HepG2 (cell line): ENCODE measurements around the gene PUS7. TPM values are rescaled to one million over a fixed set of nuclear protein-coding genes. Genes with fewer than 3 reads are reported as not detected.

ENCODE experiments used
- BORCS8-MEF2B ChIP-seq: sonication (generic); formaldehyde crosslinking; IDR thresholded peaks from 2 replicates; pipeline ENCODE4 v1.8.0; 2022; ENCODE audit warnings: mild to moderate bottlenecking, missing genetic modification reagents
- CENPT ChIP-seq: sonication (generic); formaldehyde crosslinking; IDR thresholded peaks from 2 replicates; pipeline ENCODE4 v1.8.0; 2022; ENCODE audit warnings: low read depth, mild to moderate bottlenecking, moderate library complexity, missing genetic modification reagents
- GABPB1 ChIP-seq: IDR thresholded peaks from 2 replicates; pipeline ENCODE4 v1.6.1; 2016; ENCODE audit warnings: mild to moderate bottlenecking, missing genetic modification reagents, moderate library complexity, missing compliant biosample characterization
- JUNB ChIP-seq: sonication (generic); formaldehyde crosslinking; IDR thresholded peaks from 2 replicates; pipeline ENCODE4 v1.8.0; 2022; ENCODE audit warnings: missing genetic modification reagents, mild to moderate bottlenecking, borderline replicate concordance
- KDM5B ChIP-seq: sonication (generic); formaldehyde crosslinking; IDR thresholded peaks from 2 replicates; pipeline ENCODE4 v1.4.0; 2020; ENCODE audit warnings: missing genetic modification reagents, mild to moderate bottlenecking, borderline replicate concordance
- REL ChIP-seq: sonication (generic); formaldehyde crosslinking; conservative IDR thresholded peaks from 2 replicates; pipeline ENCODE4 v1.8.0; 2022; ENCODE audit warnings: mild to moderate bottlenecking, missing genetic modification reagents, moderate library complexity
- RORA ChIP-seq: sonication (generic); formaldehyde crosslinking; IDR thresholded peaks from 2 replicates; pipeline ENCODE4 v1.5.0; 2020; ENCODE audit warnings: mild to moderate bottlenecking, missing genetic modification reagents, moderate library complexity
- RXRA ChIP-seq: sonication (generic); formaldehyde crosslinking; IDR thresholded peaks from 2 replicates; pipeline ENCODE4 v1.5.1; 2020; ENCODE audit warnings: missing genetic modification reagents
- SIN3B ChIP-seq: fragments of 150-350 bp; IDR thresholded peaks from 2 replicates; pipeline ENCODE4 v1.6.1; 2014; ENCODE audit warnings: low read length
- SPEN ChIP-seq: sonication (generic); formaldehyde crosslinking; IDR thresholded peaks from 2 replicates; pipeline ENCODE4 v1.5.1; 2020; ENCODE audit warnings: low read depth, mild to moderate bottlenecking, missing genetic modification reagents
- TBP ChIP-seq: sonication (generic); formaldehyde crosslinking; IDR thresholded peaks from 2 replicates; pipeline ENCODE4 v1.5.0; 2020; ENCODE audit warnings: missing genetic modification reagents
- TMF1 ChIP-seq: sonication (generic); formaldehyde crosslinking; IDR thresholded peaks from 2 replicates; pipeline ENCODE4 v1.8.1; 2022; ENCODE audit warnings: low read depth, missing genetic modification reagents
- ZBTB21 ChIP-seq: sonication (generic); formaldehyde crosslinking; IDR thresholded peaks from 2 replicates; pipeline ENCODE4 v1.4.0; 2020; ENCODE audit warnings: missing genetic modification reagents
- ZNF10 ChIP-seq: sonication (generic); formaldehyde crosslinking; IDR thresholded peaks from 2 replicates; pipeline ENCODE4 v1.4.0; 2020; ENCODE audit warnings: mild to moderate bottlenecking, low read depth, missing genetic modification reagents, borderline replicate concordance
- ZNF20 ChIP-seq: sonication (generic); formaldehyde crosslinking; IDR thresholded peaks from 2 replicates; pipeline ENCODE4 v1.4.0; 2020; ENCODE audit warnings: mild to moderate bottlenecking, moderate library complexity, missing genetic modification reagents
- ZNF652 ChIP-seq: IDR thresholded peaks from 2 replicates; pipeline ENCODE4 v1.6.1; 2016; ENCODE audit warnings: low read depth, borderline replicate concordance
- polyA plus RNA-seq, 8 experiments: library from polyadenylated mRNA; depleted of rRNA in 3 of 8; stranded (reverse) in 7 of 8; unstranded in 1 of 8; fragments of >200 nt; fragmentation: Illumina TruSeq in 4 of 8; extraction: Trizol in 4 of 8; gene quantifications; 2 replicates each; pipeline versions ENCODE4 v1.2.1 to v1.2.3, GENCODE V29; 2011 to 2016; ENCODE audit warnings: low read depth in 4 of 8, missing spikeins in 1 of 8, mixed read lengths in 1 of 8; ENCODE audit not compliant: insufficient read depth in 1 of 8
- total RNA-seq, 5 experiments: library from RNA; depleted of rRNA; stranded (reverse); fragments of >200 nt; fragmentation: Illumina TruSeq; extraction: Trizol; gene quantifications; 2 replicates each; pipeline ENCODE4 v1.2.3, GENCODE V29; 2016; ENCODE audit warnings: low read depth in 1 of 5
- TF ChIP-seq, protein P1 (sequence below): sonication (generic); formaldehyde crosslinking; IDR thresholded peaks from one replicate; pipeline ENCODE4 v1.5.1; 2020; ENCODE audit warnings: mild to moderate bottlenecking, missing genetic modification reagents; ENCODE audit errors: not compliant biosample characterization
- TF ChIP-seq, protein P2 (sequence below): sonication (generic); formaldehyde crosslinking; IDR thresholded peaks from 2 replicates; pipeline ENCODE4 v1.8.0; 2022; ENCODE audit warnings: mild to moderate bottlenecking, missing genetic modification reagents

PUS7 gene
- total and polyA plus RNA-seq, 2 of the 13 experiments (the other 11 are each of a cell fraction or from before 2014, with no cell fraction given): 14.4 to 41.2 TPM

DNA sequence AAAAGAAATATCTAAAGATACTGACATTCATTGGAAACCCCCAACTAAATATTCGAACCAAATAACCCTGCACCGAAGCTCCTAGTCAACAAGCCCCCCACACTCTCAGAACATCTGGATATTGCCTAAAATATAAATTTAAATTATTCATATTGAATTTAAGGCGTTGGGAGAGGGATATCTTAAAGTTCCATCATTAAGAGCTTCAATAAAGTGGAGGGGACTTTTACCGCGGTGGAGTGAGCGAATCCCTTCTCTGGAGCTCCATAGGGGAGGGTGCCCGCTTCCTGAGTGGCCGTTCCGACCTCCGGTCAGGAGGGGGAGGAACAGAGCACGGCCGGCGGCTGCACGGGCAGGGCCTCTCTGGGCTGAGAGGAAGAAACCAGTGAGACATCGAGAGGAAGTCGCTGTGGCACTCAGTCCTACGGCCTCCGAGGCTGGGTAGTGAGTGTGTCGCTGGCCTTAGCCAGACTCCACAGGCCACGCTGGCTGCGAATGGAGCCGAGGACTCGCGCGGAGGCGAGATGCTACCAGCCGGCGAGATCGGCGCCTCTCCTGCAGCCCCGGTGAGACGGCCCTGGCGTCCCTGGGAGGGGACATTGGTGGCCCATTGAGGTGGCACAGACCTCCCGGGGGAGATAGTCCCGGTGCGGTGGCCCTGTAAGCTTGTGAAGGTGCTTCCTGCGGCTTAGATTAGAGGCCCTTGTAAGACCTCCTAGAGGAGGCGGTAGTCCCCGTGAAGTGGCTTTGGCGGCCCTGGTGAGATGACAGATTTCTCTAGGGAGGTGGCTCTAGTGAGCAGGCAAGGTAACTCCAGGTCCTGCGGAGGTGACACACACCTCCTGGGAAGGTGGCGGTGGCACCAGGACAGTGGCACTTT, 10.0 kb upstream of the PUS7 start, which contains the start of gene RINT1 (continued):
- TF ChIP-seq SIN3B (no peak), JUNB (CRISPR knock-in tag) (no peak), SPEN (CRISPR knock-in tag) (peak; percentile 90), CENPT (no peak), REL (0 out of 2 replicates have a peak, but pooled peaks have one; percentile 63), RXRA (peak; percentile 83), ZBTB21 (CRISPR knock-in tag) (no peak; the same call in 1 of the 2 replicates), GABPB1 (CRISPR knock-in tag) (peak; percentile 95), ZNF10 (no peak), ZNF652 (CRISPR knock-in tag) (no peak), TMF1 (CRISPR knock-in tag) (peak; percentile 36; the same call in 1 of the 2 replicates), ZNF20 (CRISPR knock-in tag) (peak; percentile 56; the same call in 1 of the 2 replicates), KDM5B (peak; percentile 93), TBP (CRISPR knock-in tag) (no peak), RORA (CRISPR knock-in tag) (no peak), BORCS8-MEF2B (CRISPR knock-in tag) (no peak)
- TF ChIP-seq, protein P1, sequence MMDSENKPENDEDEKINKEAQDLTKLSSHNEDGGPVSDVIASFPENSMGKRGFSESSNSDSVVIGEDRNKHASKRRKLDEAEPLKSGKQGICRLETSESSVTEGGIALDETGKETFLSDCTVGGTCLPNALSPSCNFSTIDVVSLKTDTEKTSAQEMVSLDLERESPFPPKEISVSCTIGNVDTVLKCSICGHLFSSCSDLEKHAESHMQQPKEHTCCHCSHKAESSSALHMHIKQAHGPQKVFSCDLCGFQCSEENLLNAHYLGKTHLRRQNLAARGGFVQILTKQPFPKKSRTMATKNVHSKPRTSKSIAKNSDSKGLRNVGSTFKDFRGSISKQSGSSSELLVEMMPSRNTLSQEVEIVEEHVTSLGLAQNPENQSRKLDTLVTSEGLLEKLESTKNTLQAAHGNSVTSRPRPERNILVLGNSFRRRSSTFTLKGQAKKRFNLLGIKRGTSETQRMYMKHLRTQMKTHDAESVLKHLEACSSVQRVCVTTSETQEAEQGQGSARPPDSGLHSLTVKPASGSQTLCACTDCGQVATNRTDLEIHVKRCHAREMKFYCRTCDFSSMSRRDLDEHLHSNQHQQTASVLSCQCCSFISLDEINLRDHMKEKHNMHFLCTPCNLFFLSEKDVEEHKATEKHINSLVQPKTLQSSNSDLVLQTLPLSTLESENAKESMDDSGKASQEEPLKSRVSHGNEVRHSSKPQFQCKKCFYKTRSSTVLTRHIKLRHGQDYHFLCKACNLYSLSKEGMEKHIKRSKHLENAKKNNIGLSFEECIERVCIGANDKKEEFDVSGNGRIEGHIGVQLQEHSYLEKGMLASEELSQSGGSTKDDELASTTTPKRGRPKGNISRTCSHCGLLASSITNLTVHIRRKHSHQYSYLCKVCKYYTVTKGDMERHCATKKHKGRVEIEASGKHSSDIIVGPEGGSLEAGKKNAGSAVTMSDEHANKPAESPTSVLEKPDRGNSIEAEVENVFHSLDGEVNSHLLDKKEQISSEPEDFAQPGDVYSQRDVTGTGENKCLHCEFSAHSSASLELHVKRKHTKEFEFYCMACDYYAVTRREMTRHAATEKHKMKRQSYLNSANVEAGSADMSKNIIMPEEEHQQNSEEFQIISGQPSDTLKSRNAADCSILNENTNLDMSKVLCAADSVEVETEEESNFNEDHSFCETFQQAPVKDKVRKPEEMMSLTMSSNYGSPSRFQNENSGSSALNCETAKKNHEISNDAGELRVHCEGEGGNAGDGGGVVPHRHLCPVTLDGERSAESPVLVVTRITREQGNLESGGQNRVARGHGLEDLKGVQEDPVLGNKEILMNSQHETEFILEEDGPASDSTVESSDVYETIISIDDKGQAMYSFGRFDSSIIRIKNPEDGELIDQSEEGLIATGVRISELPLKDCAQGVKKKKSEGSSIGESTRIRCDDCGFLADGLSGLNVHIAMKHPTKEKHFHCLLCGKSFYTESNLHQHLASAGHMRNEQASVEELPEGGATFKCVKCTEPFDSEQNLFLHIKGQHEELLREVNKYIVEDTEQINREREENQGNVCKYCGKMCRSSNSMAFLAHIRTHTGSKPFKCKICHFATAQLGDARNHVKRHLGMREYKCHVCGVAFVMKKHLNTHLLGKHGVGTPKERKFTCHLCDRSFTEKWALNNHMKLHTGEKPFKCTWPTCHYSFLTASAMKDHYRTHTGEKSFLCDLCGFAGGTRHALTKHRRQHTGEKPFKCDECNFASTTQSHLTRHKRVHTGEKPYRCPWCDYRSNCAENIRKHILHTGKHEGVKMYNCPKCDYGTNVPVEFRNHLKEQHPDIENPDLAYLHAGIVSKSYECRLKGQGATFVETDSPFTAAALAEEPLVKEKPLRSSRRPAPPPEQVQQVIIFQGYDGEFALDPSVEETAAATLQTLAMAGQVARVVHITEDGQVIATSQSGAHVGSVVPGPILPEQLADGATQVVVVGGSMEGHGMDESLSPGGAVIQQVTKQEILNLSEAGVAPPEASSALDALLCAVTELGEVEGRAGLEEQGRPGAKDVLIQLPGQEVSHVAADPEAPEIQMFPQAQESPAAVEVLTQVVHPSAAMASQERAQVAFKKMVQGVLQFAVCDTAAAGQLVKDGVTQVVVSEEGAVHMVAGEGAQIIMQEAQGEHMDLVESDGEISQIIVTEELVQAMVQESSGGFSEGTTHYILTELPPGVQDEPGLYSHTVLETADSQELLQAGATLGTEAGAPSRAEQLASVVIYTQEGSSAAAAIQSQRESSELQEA (CRISPR knock-in tag): peak; percentile 84
- TF ChIP-seq, protein P2, sequence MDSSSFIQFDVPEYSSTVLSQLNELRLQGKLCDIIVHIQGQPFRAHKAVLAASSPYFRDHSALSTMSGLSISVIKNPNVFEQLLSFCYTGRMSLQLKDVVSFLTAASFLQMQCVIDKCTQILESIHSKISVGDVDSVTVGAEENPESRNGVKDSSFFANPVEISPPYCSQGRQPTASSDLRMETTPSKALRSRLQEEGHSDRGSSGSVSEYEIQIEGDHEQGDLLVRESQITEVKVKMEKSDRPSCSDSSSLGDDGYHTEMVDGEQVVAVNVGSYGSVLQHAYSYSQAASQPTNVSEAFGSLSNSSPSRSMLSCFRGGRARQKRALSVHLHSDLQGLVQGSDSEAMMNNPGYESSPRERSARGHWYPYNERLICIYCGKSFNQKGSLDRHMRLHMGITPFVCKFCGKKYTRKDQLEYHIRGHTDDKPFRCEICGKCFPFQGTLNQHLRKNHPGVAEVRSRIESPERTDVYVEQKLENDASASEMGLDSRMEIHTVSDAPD: no peak
